ENCODE results near the gene ZNF683.

The ZNF683 gene

GRCh38 chr1:26352338-26352679 is 20.2 kb downstream of the ZNF683 start:
- Histone ChIP-seq H3K9ac (ENCODE audit: low read length in 5 of 5) (no peak overlapping the region), H3K27ac (ENCODE audit: low read depth, low read length) (no peak overlapping the region)

DNA sequence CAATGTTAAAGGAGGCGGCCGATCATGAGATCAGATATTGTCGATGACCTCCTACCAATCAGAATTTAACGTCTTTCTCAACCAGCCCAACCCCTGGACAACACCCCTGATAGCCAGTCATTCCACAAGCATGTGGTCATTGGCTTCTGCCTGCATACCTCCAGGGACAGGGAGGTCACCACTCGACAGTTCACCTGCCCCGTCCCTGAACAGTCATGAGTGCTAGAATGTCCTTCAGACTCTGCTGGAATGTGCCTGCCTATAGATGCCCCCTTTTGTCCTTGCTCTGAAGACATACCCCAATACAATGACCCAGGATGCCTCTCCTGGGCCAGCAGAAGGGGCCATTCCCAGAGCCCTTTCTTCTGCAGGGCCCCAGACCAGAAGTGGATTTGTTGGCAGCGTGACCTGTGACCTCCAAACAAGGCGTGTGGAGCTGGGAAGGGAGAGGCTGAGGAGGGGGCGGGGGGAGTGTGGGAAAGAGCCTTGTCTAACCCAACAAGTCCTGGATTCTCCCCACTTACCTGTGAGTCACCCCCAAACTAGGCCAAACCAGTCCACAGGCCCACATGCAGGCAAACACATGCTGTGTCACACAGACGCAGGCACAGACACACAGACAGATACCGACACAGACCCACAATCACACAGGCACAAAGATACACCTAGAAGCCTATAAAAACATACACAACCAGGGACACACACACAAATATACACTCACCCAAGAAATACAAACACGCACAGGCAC is 20.8 kb downstream of the ZNF683 start:
- no peak overlapping the region for H3K27ac ChIP-seq (ENCODE audit: low read depth, low read length)
- H3K27me3 ChIP-seq (ENCODE audit: control insufficient read depth in 5 of 5, insufficient read depth in 4 of 5, low read length in 5 of 5) = peaks cover 7 to 22% (median 17%) of the 10 kb centered on the region in 5 donors
- H3K36me3 ChIP-seq (ENCODE audit: control insufficient read depth in 5 of 5, insufficient read depth in 5 of 5, low read length in 5 of 5) = no peaks in the 10 kb centered on the region
- no peaks in the 10 kb centered on the region for H3K4me1 ChIP-seq (ENCODE audit: control insufficient read depth in 5 of 5, insufficient read depth in 5 of 5, low read length in 5 of 5)
- no peak overlapping the region for H3K4me3 ChIP-seq (ENCODE audit: low read depth in 1 of 5, low read length in 5 of 5)
- H3K9ac ChIP-seq (ENCODE audit: low read length in 5 of 5) = no peak overlapping the region
- H3K9me3 ChIP-seq (ENCODE audit: control insufficient read depth in 5 of 5, low read length in 5 of 5) = no peaks in the 10 kb centered on the region

More at GRCh38 chr1:26352338-26352679, 20.2 kb downstream of the ZNF683 start:
- H3K27me3 ChIP-seq (ENCODE audit: control insufficient read depth in 5 of 5, insufficient read depth in 4 of 5, low read length in 5 of 5) = peaks cover 7 to 22% (median 17%) of the 10 kb centered on the region in 5 donors
- no peak overlapping the region for H3K4me3 ChIP-seq (ENCODE audit: low read depth in 1 of 5, low read length in 5 of 5)
- H3K9me3 ChIP-seq (ENCODE audit: control insufficient read depth in 5 of 5, low read length in 5 of 5) = no peaks in the 10 kb centered on the region
- no peaks in the 10 kb centered on the region for H3K4me1 ChIP-seq (ENCODE audit: control insufficient read depth in 5 of 5, insufficient read depth in 5 of 5, low read length in 5 of 5)
- H3K36me3 ChIP-seq (ENCODE audit: control insufficient read depth in 5 of 5, insufficient read depth in 5 of 5, low read length in 5 of 5) = no peaks in the 10 kb centered on the region

DNA sequence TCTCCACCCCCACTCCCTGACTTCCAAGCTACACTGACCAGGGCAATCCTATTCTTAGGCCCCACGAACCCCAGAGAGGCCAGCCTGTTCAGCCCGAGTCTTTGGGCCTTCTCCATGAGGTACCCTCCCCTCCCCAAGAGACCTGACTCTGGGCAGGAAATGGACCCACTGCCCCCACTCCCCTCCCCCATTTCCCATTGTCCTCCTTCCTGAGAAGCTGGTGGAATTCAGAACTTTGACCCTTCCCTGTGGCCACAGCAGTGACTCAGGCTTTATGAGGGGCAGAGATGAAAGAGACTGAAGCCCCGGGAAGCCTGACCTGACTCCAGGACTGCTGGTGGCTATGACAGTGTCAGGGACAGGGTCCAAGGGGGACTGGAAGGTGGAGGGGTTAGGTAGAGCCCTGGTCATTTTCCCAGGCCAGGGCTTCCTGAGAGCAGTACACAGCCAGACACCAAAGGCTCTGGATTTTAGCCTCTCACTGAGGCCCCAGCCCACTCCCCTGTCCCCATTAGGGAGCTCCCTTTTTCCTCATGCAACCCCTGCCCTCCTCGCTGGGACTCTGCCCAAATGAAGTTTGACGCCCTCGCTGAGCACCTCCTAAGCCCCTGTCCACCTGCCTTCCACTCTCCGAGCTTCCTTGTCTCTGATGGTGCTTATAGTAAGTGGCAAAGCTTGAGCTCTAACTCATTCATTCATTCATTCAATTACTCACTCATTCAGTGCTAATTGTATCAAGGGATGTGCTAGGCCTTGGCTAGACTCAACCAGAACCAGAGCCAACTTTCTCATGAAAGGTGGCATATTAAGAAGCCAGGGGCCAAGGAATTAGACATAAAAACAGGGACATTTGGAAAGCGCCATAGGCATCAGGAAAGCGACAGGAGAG is 21.6 kb downstream of the ZNF683 start:
- H3K27ac ChIP-seq (ENCODE audit: low read depth, low read length) = no peak overlapping the region
- no peak overlapping the region for H3K9ac ChIP-seq (ENCODE audit: low read length in 5 of 5)

DNA sequence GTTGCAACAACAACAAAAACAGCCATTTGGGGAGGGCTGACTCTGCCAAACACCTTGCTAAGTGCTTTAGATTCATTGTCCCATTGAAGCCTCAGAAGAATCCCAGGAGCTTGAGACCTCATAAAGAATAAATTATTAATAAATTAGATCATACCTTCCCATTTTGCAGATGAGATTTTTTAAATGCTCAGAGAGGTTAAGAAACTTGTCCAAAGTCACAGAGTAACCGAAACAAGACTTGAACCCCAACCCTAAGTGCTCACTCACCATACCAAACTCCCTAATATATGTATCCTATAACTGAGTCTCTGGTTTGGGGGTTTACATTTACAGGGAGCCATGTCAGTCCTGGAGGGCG is 22.2 kb downstream of the ZNF683 start:
- H3K4me3 ChIP-seq (ENCODE audit: low read depth in 1 of 5, low read length in 5 of 5) = no peak overlapping the region
- no peak overlapping the region for H3K27ac ChIP-seq (ENCODE audit: low read depth, low read length)
- peaks cover 3 to 23% (median 12%) of the 10 kb centered on the region in 5 donors for H3K27me3 ChIP-seq (ENCODE audit: control insufficient read depth in 5 of 5, insufficient read depth in 4 of 5, low read length in 5 of 5)
- H3K4me1 ChIP-seq (ENCODE audit: control insufficient read depth in 5 of 5, insufficient read depth in 5 of 5, low read length in 5 of 5) = no peaks in the 10 kb centered on the region
- H3K9me3 ChIP-seq (ENCODE audit: control insufficient read depth in 5 of 5, low read length in 5 of 5) = no peaks in the 10 kb centered on the region
- no peaks in the 10 kb centered on the region for H3K36me3 ChIP-seq (ENCODE audit: control insufficient read depth in 5 of 5, insufficient read depth in 5 of 5, low read length in 5 of 5)
- no peak overlapping the region for H3K9ac ChIP-seq (ENCODE audit: low read length in 5 of 5)

More for the DNA sequence above, 21.6 kb downstream of the ZNF683 start:
- Histone ChIP-seq H3K4me1 (ENCODE audit: control insufficient read depth in 5 of 5, insufficient read depth in 5 of 5, low read length in 5 of 5) (no peaks in the 10 kb centered on the region), H3K36me3 (ENCODE audit: control insufficient read depth in 5 of 5, insufficient read depth in 5 of 5, low read length in 5 of 5) (no peaks in the 10 kb centered on the region), H3K9me3 (ENCODE audit: control insufficient read depth in 5 of 5, low read length in 5 of 5) (no peaks in the 10 kb centered on the region), H3K27me3 (ENCODE audit: control insufficient read depth in 5 of 5, insufficient read depth in 4 of 5, low read length in 5 of 5) (peaks cover 4 to 22% (median 14%) of the 10 kb centered on the region in 5 donors), H3K4me3 (ENCODE audit: low read depth in 1 of 5, low read length in 5 of 5) (no peak overlapping the region)

GRCh38 chr1:26349877-26350244 is 22.7 kb downstream of the ZNF683 start:
- Histone ChIP-seq H3K27ac (ENCODE audit: low read depth, low read length) (no peak overlapping the region), H3K4me1 (ENCODE audit: control insufficient read depth in 5 of 5, insufficient read depth in 5 of 5, low read length in 5 of 5) (no peaks in the 10 kb centered on the region)

GRCh38 chr1:26349188-26349876 is 23.2 kb downstream of the ZNF683 start:
- Histone ChIP-seq H3K4me1 (ENCODE audit: control insufficient read depth in 5 of 5, insufficient read depth in 5 of 5, low read length in 5 of 5) (no peaks in the 10 kb centered on the region), H3K27ac (ENCODE audit: low read depth, low read length) (no peak overlapping the region), H3K9me3 (ENCODE audit: control insufficient read depth in 5 of 5, low read length in 5 of 5) (no peaks in the 10 kb centered on the region), H3K9ac (ENCODE audit: low read length in 5 of 5) (no peak overlapping the region), H3K4me3 (ENCODE audit: low read depth in 1 of 5, low read length in 5 of 5) (no peak overlapping the region), H3K36me3 (ENCODE audit: control insufficient read depth in 5 of 5, insufficient read depth in 5 of 5, low read length in 5 of 5) (no peaks in the 10 kb centered on the region), H3K27me3 (ENCODE audit: control insufficient read depth in 5 of 5, insufficient read depth in 4 of 5, low read length in 5 of 5) (peaks cover 3 to 13% (median 9%) of the 10 kb centered on the region in 5 donors)

More at GRCh38 chr1:26349877-26350244, 22.7 kb downstream of the ZNF683 start:
- Histone ChIP-seq H3K27me3 (ENCODE audit: control insufficient read depth in 5 of 5, insufficient read depth in 4 of 5, low read length in 5 of 5) (peaks cover 3 to 19% (median 9%) of the 10 kb centered on the region in 5 donors), H3K36me3 (ENCODE audit: control insufficient read depth in 5 of 5, insufficient read depth in 5 of 5, low read length in 5 of 5) (no peaks in the 10 kb centered on the region), H3K4me3 (ENCODE audit: low read depth in 1 of 5, low read length in 5 of 5) (no peak overlapping the region), H3K9ac (ENCODE audit: low read length in 5 of 5) (no peak overlapping the region), H3K9me3 (ENCODE audit: control insufficient read depth in 5 of 5, low read length in 5 of 5) (no peaks in the 10 kb centered on the region)

DNA sequence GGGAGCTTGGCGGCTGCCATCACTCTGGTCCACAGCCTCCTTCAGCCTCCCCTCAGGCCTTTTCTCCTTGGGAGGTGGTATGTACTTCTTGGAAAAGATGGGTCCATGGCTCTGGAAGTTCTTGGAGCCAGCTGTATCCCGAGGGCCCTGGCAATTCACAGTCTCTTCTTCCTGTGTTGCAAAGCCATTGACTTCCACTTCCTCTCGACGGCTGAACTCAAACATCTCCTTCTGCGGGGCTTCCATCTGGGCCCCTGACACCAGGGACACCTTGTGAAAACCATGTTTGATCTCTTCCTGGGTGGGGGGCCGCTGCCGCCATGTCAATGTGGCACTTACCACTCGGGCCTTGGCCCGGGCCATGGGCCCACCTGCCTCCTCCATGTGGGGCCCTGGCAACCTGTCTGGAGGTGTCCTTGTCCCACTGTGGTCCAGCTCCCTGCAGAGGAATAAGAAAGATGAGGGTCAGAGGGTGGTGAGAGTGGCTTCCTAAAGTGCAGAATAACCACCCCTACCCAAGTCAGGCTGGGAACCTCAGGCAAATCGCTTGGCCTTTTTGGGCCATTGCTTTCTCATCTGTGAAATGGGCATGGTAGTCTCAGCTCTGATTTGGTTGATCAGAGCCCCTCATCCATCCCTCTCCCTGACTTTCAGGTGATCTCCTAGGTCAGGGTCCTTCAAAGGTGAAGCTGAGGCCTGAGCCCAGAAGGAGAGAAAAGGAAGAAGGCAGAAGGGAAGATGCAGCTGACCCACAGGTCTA is 26.1 kb downstream of the ZNF683 start:
- no peaks in the 10 kb centered on the region for H3K9me3 ChIP-seq (ENCODE audit: control insufficient read depth in 5 of 5, low read length in 5 of 5)

GRCh38 chr1:26345718-26346117 is 26.8 kb downstream of the ZNF683 start:
- H3K9me3 ChIP-seq (ENCODE audit: control insufficient read depth in 5 of 5, low read length in 5 of 5) = no peaks in the 10 kb centered on the region
- H3K4me3 ChIP-seq (ENCODE audit: low read depth in 1 of 5, low read length in 5 of 5) = no peak overlapping the region

More for the DNA sequence above, 26.1 kb downstream of the ZNF683 start:
- H3K9ac ChIP-seq (ENCODE audit: low read length in 5 of 5) = no peak overlapping the region
- peaks cover 0 to 17% (median 0%) of the 10 kb centered on the region in 5 donors for H3K27me3 ChIP-seq (ENCODE audit: control insufficient read depth in 5 of 5, insufficient read depth in 4 of 5, low read length in 5 of 5)
- H3K36me3 ChIP-seq (ENCODE audit: control insufficient read depth in 5 of 5, insufficient read depth in 5 of 5, low read length in 5 of 5) = no peaks in the 10 kb centered on the region
- H3K4me3 ChIP-seq (ENCODE audit: low read depth in 1 of 5, low read length in 5 of 5) = no peak overlapping the region
- no peak overlapping the region for H3K27ac ChIP-seq (ENCODE audit: low read depth, low read length)
- H3K4me1 ChIP-seq (ENCODE audit: control insufficient read depth in 5 of 5, insufficient read depth in 5 of 5, low read length in 5 of 5) = no peaks in the 10 kb centered on the region

GRCh38 chr1:26344147-26344920 is 28.2 kb downstream of the ZNF683 start:
- H3K27ac ChIP-seq (ENCODE audit: low read depth, low read length) = no peak overlapping the region
- no peak overlapping the region for H3K4me3 ChIP-seq (ENCODE audit: low read depth in 1 of 5, low read length in 5 of 5)
- H3K9me3 ChIP-seq (ENCODE audit: control insufficient read depth in 5 of 5, low read length in 5 of 5) = no peaks in the 10 kb centered on the region
- H3K4me1 ChIP-seq (ENCODE audit: control insufficient read depth in 5 of 5, insufficient read depth in 5 of 5, low read length in 5 of 5) = no peaks in the 10 kb centered on the region
- H3K27me3 ChIP-seq (ENCODE audit: control insufficient read depth in 5 of 5, insufficient read depth in 4 of 5, low read length in 5 of 5) = peaks cover 0 to 17% (median 0%) of the 10 kb centered on the region in 5 donors
- H3K9ac ChIP-seq (ENCODE audit: low read length in 5 of 5) = no peak overlapping the region
- no peaks in the 10 kb centered on the region for H3K36me3 ChIP-seq (ENCODE audit: control insufficient read depth in 5 of 5, insufficient read depth in 5 of 5, low read length in 5 of 5)

More at GRCh38 chr1:26345718-26346117, 26.8 kb downstream of the ZNF683 start:
- Histone ChIP-seq H3K36me3 (ENCODE audit: control insufficient read depth in 5 of 5, insufficient read depth in 5 of 5, low read length in 5 of 5) (no peaks in the 10 kb centered on the region), H3K4me1 (ENCODE audit: control insufficient read depth in 5 of 5, insufficient read depth in 5 of 5, low read length in 5 of 5) (no peaks in the 10 kb centered on the region), H3K27ac (ENCODE audit: low read depth, low read length) (no peak overlapping the region), H3K9ac (ENCODE audit: low read length in 5 of 5) (no peak overlapping the region), H3K27me3 (ENCODE audit: control insufficient read depth in 5 of 5, insufficient read depth in 4 of 5, low read length in 5 of 5) (peaks cover 0 to 17% (median 0%) of the 10 kb centered on the region in 5 donors)

All from subcutaneous abdominal adipose tissue (tissue), 5 donors.